Left ventricle myocardium inferior (tissue), 1 donor: ENCODE measurements around the gene NDC1. TPM values are rescaled to one million over a fixed set of nuclear protein-coding genes. Genes with fewer than 3 reads are reported as not detected.

Source experiments
- DNase-seq: peaks from one replicate; pipeline ENCODE4 v3.0.0-alpha.2; 2020
- H3K27ac ChIP-seq: fragments of 200-600 bp; replicated peaks from 2 replicates; pipeline ENCODE4 v1.8.0; 2021
- H3K27me3 ChIP-seq: fragments of 200-600 bp; 2 replicates; pipeline ENCODE4 v1.8.0; 2021; ENCODE audit warnings: low read depth
- H3K36me3 ChIP-seq: fragments of 200-600 bp; 2 replicates; pipeline ENCODE4 v1.8.0; 2021
- H3K4me1 ChIP-seq: fragments of 200-600 bp; 2 replicates; pipeline ENCODE4 v1.8.0; 2021
- H3K4me3 ChIP-seq: fragments of 200-600 bp; 2 replicates; pipeline ENCODE4 v1.8.0; 2021; ENCODE audit warnings: mild to moderate bottlenecking, moderate library complexity
- H3K9me3 ChIP-seq: fragments of 200-600 bp; replicated peaks from 2 replicates; pipeline ENCODE4 v1.8.0; 2021
- intact Hi-C: fragments of 100-400 bp; cut with micrococcal nuclease; formaldehyde crosslinking; loops from one replicate; pipeline ENCODE4 v1.11.0; 2022
- total RNA-seq: library from RNA; stranded (reverse); fragmentation: NEBNext Ultra II Directional; extraction: Animal tissue kit (Norgen Biotek cat#: 25700); gene quantifications from one replicate; pipeline ENCODE4 v1.2.1, GENCODE V29; 2021
- TF ChIP-seq, protein P1 (sequence below): fragments of 200-600 bp; IDR thresholded peaks from 2 replicates; pipeline ENCODE4 v1.8.0; 2021; ENCODE audit warnings: antibody characterized with exemption, mild to moderate bottlenecking, borderline replicate concordance
- donor health status: DM: no; HTN: yes; CAD: no; lungs with severe emphysema.

The NDC1 gene
- total RNA-seq, 1 donor from 2014 or later, result 5.7 TPM

DNA sequence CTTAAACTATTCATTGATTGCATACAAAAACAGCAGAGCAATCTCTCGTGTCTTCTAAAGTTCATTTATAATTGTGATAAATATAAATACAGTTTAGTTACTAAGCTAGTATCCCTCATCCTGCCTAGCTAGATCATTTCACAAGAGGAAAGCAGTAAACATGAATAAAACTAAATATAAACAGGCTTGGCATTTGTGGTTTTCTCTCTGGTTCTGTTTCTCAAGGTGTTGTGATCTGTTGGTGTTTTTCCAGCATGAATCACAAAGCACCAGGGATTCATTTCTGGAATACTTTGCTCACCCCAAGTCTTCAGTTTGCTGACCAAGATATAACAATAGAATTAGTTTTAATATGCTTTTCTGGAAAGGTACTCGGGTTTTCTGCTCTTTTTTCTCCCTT lies 66.4 kb downstream of the NDC1 start:
- TF ChIP-seq, protein P1, sequence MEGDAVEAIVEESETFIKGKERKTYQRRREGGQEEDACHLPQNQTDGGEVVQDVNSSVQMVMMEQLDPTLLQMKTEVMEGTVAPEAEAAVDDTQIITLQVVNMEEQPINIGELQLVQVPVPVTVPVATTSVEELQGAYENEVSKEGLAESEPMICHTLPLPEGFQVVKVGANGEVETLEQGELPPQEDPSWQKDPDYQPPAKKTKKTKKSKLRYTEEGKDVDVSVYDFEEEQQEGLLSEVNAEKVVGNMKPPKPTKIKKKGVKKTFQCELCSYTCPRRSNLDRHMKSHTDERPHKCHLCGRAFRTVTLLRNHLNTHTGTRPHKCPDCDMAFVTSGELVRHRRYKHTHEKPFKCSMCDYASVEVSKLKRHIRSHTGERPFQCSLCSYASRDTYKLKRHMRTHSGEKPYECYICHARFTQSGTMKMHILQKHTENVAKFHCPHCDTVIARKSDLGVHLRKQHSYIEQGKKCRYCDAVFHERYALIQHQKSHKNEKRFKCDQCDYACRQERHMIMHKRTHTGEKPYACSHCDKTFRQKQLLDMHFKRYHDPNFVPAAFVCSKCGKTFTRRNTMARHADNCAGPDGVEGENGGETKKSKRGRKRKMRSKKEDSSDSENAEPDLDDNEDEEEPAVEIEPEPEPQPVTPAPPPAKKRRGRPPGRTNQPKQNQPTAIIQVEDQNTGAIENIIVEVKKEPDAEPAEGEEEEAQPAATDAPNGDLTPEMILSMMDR, result no peak
- intact Hi-C loops, result no loop called here
- Histone ChIP-seq H3K27ac (no peak overlapping the region), H3K9me3 (no peaks in the 10 kb centered on the region), H3K36me3 (peaks cover 26% of the 10 kb centered on the region), H3K4me1 (peaks cover under 1% of the 10 kb centered on the region), H3K27me3 (no peaks in the 10 kb centered on the region), H3K4me3 (no peak overlapping the region)
- no peak for DNase-seq

DNA sequence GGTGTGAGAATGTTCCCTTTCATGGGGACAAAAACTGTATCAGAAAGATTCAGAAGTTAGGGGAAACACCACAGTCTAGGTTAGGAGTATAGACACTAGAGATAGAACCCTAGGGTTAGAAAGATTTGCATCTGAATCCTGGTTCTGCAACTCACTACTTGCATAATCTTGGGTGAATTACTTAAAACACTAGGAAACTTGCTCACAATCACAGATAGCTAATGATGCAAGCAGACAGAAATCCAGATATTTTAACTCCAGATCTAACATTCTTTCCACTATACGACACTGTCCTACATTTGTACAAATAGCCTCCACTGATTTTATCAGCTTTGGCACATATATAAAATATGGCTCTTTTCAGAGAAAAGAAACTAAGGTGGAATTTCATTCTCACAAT lies 68.3 kb downstream of the NDC1 start:
- Histone ChIP-seq H3K27ac (no peak overlapping the region), H3K4me3 (no peak overlapping the region), H3K4me1 (peaks cover 9% of the 10 kb centered on the region), H3K36me3 (peaks cover 26% of the 10 kb centered on the region), H3K9me3 (no peaks in the 10 kb centered on the region), H3K27me3 (no peaks in the 10 kb centered on the region)
- TF ChIP-seq, protein P1, result no peak
- DNase-seq, result no peak
- intact Hi-C loops, result no loop called here

DNA sequence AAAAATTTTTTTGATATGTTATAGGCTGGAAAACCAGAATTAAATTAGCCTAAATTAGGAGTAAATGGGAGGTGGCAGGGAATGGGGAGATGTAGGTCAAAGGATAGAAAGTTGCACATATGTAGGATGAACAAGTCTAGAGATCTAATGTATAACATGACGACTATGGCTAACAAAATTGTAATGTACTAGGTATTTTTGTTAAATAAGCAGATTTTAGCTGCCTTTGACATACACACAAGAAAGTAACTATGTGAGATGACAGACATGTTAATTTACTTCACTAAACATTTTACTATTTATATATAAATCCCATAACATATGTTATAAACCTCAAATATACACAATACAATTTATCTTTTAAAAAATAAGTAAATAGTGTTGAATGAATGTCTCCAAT lies 68.9 kb downstream of the NDC1 start:
- Histone ChIP-seq H3K4me3 (no peak overlapping the region), H3K9me3 (no peaks in the 10 kb centered on the region), H3K27me3 (no peaks in the 10 kb centered on the region), H3K36me3 (peaks cover 26% of the 10 kb centered on the region), H3K27ac (no peak overlapping the region), H3K4me1 (peaks cover 9% of the 10 kb centered on the region)
- intact Hi-C loops, result no loop called here
- DNase-seq, result no peak
- TF ChIP-seq, protein P1, result no peak

DNA sequence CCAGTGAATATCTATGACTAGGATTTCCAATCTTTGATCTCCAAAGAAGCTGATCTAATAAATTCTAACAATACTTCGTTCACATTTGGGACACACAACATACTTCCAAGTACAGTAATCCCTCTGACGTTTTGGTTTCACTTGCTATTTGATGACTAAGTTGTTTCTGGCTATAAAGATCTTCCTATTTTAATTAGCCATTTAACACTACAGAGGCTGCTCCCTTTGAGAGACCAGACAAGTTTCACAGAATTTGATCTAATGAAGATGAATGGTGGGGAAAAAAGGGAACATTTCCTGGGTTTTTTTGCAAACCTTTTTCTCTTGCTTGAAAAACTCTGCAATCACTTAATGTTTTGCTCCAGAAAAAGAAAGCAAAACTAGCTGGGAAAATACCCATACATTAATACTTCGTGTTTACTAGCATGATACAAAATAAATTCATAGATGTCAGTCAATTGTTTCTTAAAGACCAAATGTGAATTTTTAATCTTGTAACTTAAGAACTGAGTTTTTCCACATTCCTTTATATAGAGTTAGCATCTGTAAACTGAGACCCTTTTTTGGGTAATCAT lies 71.2 kb downstream of the NDC1 start:
- intact Hi-C loops, result no loop called here
- TF ChIP-seq, protein P1, result no peak
- no peaks in the 10 kb centered on the region for H3K27me3 ChIP-seq
- no peaks in the 10 kb centered on the region for H3K9me3 ChIP-seq
- H3K27ac ChIP-seq, result peak overlapping the region; percentile 68
- H3K36me3 ChIP-seq, result peaks cover 26% of the 10 kb centered on the region
- peaks cover 9% of the 10 kb centered on the region for H3K4me1 ChIP-seq
- peak overlapping the region; percentile 25 for H3K4me3 ChIP-seq
- DNase-seq, result no peak

DNA sequence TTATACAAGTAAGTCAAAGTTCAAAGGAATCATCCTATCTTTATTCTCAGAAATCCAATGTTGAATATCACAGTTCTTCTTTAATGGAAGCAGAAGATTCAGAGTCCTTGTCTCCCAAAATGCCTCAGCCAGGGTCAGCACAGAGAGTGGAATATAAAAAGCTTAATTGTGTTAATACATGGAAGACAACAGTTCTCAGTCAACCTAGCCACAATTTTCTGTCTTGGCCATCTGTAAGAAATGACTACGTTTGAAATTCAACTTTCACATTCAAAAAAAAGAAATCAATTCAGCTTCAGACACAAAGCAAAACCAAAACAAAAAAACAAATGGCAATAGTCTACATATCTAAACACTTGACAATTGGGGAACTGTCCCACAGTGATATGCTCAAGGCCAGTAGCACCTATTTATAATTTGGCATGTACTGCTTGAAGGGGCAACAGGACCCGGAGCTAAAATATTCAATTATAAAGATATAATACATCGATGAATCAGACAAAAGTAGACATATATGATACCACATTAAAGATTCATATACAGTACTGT lies 71.8 kb downstream of the NDC1 start:
- Histone ChIP-seq H3K36me3 (peaks cover 21% of the 10 kb centered on the region), H3K27ac (peak overlapping the region; percentile 68), H3K4me3 (peak overlapping the region; percentile 25), H3K4me1 (peaks cover 9% of the 10 kb centered on the region), H3K9me3 (no peaks in the 10 kb centered on the region), H3K27me3 (no peaks in the 10 kb centered on the region)
- intact Hi-C loops, result no loop called here
- no peak for DNase-seq
- TF ChIP-seq, protein P1, result no peak
